Panc1 (cell line): ENCODE data around the gene PAFAH1B1. TPM values are rescaled to one million over a fixed set of nuclear protein-coding genes. Genes with fewer than 3 reads are reported as not detected.

ENCODE experiments used
- ATAC-seq: fragments of 200-7000 bp; cut with Tn5 transposase; 2 replicates; pipeline ENCODE4 v1.9.1; 2020; ENCODE audit warnings: mild to moderate bottlenecking, moderate library complexity
- BruUV-seq: library from RNA; stranded (reverse); fragments of 400-500 nt; replicated peaks from 2 replicates; lab custom pipeline; 2021; lab: Mats Ljungman, UMichigan
- CTCF ChIA-PET: fragments of 300-600 bp; sonication (Branson Sonifier 250); formaldehyde crosslinking; loops from one replicate; lab custom pipeline; 2022; ENCODE audit warnings: antibody characterized with exemption; lab: Charles Lee
- POLR2A ChIA-PET: fragments of 300-600 bp; sonication (Branson Sonifier 250); formaldehyde crosslinking; loops from one replicate; lab custom pipeline; 2022; ENCODE audit warnings: antibody characterized with exemption; lab: Charles Lee
- DNase-seq: peaks from one replicate; pipeline ENCODE4 v3.0.0-alpha.2; 2010; ENCODE audit warnings: low read depth, low spot score
- H3K27ac ChIP-seq: 2 replicates; pipeline ENCODE4 v1.5.1; 2011; ENCODE audit warnings: mild to moderate bottlenecking, low read length, inconsistent platforms
- H3K27me3 ChIP-seq: fragments of 200-500 bp; sonication (Bioruptor generic); 2 replicates; pipeline ENCODE4 v1.6.0; 2014; ENCODE audit warnings: low read length, inconsistent platforms; ENCODE audit not compliant: control insufficient read depth, insufficient read depth
- H3K36me3 ChIP-seq: fragments of 200-500 bp; sonication (Bioruptor generic); 2 replicates; pipeline ENCODE4 v1.5.1; 2014; ENCODE audit warnings: inconsistent platforms, mild to moderate bottlenecking, low read length, moderate library complexity; ENCODE audit not compliant: control insufficient read depth, insufficient read depth
- H3K4me1 ChIP-seq: 2 replicates; pipeline ENCODE4 v1.5.1; 2011; ENCODE audit warnings: inconsistent platforms, mild to moderate bottlenecking, low read length, moderate library complexity; ENCODE audit not compliant: control insufficient read depth, insufficient read depth
- H3K4me3 ChIP-seq, 2 experiments: 2 replicates each; pipeline ENCODE4 v1.5.1; 2011 to 2012; ENCODE audit warnings: low read depth in 2 of 2, low read length in 2 of 2, mild to moderate bottlenecking in 2 of 2, inconsistent platforms in 1 of 2, moderate library complexity in 1 of 2
- H3K9me3 ChIP-seq: fragments of 200-500 bp; sonication (Bioruptor generic); 2 replicates; pipeline ENCODE4 v1.5.1; 2014; ENCODE audit warnings: low read depth, mild to moderate bottlenecking, inconsistent platforms, low read length, moderate library complexity; ENCODE audit not compliant: control insufficient read depth, insufficient read depth
- POLR2AphosphoS5 ChIP-seq: IDR thresholded peaks from 2 replicates; pipeline ENCODE4 v1.6.1; 2012; ENCODE audit warnings: mild to moderate bottlenecking, low read depth, low read length, moderate library complexity
- SIN3A ChIP-seq: IDR thresholded peaks from 2 replicates; pipeline ENCODE4 v1.6.1; 2012; ENCODE audit warnings: low read depth, mild to moderate bottlenecking, low read length, moderate library complexity, borderline replicate concordance; ENCODE audit not compliant: insufficient read depth
- TCF7L2 ChIP-seq: IDR thresholded peaks from 2 replicates; pipeline ENCODE4 v1.6.1; 2011; ENCODE audit warnings: mild to moderate bottlenecking, low read depth, low read length, inconsistent platforms
- in situ Hi-C: cut with HindIII; loops from 2 replicates; pipeline ENCODE4 v1.10.0; 2016; ENCODE audit warnings: low sequenced_read_pairs, low pct_unique_long_range_greater_than_20kb
- intact Hi-C: fragments of 100-400 bp; cut with micrococcal nuclease; formaldehyde crosslinking; loops from one replicate; pipeline ENCODE4 v1.10.0; 2022; ENCODE audit not compliant: unreplicated experiment
- total RNA-seq: library from RNA; stranded (reverse); gene quantifications from one replicate; pipeline ENCODE4 v1.2.1, GENCODE V29; 2021; ENCODE audit not compliant: unreplicated experiment
- TF ChIP-seq, protein P1 (sequence below): fragments of 450-650 bp; IDR thresholded peaks from 2 replicates; pipeline ENCODE4 v1.5.1; 2017; ENCODE audit warnings: mild to moderate bottlenecking
- TF ChIP-seq, protein P2 (sequence below), 2 experiments: IDR thresholded peaks; 2 replicates each; pipeline ENCODE4 v1.6.1; 2011 to 2012; ENCODE audit warnings: low read depth in 2 of 2, control low read depth in 1 of 2, low read length in 1 of 2, mild to moderate bottlenecking in 1 of 2, moderate library complexity in 1 of 2; ENCODE audit not compliant: insufficient read depth in 1 of 2

PAFAH1B1 gene
- total RNA-seq, 1 experiment from 2014 or later, result 120 TPM

GRCh38 chr17:2563543-2563942 is 29.9 kb upstream of the PAFAH1B1 start:
- H3K36me3 ChIP-seq, result no peaks in the 10 kb centered on the region
- in situ Hi-C loops, result no loop called here
- TF ChIP-seq TCF7L2 (no peak), POLR2AphosphoS5 (no peak), SIN3A (no peak)
- TF ChIP-seq, protein P1, sequence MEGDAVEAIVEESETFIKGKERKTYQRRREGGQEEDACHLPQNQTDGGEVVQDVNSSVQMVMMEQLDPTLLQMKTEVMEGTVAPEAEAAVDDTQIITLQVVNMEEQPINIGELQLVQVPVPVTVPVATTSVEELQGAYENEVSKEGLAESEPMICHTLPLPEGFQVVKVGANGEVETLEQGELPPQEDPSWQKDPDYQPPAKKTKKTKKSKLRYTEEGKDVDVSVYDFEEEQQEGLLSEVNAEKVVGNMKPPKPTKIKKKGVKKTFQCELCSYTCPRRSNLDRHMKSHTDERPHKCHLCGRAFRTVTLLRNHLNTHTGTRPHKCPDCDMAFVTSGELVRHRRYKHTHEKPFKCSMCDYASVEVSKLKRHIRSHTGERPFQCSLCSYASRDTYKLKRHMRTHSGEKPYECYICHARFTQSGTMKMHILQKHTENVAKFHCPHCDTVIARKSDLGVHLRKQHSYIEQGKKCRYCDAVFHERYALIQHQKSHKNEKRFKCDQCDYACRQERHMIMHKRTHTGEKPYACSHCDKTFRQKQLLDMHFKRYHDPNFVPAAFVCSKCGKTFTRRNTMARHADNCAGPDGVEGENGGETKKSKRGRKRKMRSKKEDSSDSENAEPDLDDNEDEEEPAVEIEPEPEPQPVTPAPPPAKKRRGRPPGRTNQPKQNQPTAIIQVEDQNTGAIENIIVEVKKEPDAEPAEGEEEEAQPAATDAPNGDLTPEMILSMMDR, result no peak
- TF ChIP-seq, protein P2, sequence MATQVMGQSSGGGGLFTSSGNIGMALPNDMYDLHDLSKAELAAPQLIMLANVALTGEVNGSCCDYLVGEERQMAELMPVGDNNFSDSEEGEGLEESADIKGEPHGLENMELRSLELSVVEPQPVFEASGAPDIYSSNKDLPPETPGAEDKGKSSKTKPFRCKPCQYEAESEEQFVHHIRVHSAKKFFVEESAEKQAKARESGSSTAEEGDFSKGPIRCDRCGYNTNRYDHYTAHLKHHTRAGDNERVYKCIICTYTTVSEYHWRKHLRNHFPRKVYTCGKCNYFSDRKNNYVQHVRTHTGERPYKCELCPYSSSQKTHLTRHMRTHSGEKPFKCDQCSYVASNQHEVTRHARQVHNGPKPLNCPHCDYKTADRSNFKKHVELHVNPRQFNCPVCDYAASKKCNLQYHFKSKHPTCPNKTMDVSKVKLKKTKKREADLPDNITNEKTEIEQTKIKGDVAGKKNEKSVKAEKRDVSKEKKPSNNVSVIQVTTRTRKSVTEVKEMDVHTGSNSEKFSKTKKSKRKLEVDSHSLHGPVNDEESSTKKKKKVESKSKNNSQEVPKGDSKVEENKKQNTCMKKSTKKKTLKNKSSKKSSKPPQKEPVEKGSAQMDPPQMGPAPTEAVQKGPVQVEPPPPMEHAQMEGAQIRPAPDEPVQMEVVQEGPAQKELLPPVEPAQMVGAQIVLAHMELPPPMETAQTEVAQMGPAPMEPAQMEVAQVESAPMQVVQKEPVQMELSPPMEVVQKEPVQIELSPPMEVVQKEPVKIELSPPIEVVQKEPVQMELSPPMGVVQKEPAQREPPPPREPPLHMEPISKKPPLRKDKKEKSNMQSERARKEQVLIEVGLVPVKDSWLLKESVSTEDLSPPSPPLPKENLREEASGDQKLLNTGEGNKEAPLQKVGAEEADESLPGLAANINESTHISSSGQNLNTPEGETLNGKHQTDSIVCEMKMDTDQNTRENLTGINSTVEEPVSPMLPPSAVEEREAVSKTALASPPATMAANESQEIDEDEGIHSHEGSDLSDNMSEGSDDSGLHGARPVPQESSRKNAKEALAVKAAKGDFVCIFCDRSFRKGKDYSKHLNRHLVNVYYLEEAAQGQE (IDR thresholded peaks at IDR 0.05; ENCODE audit: insufficient read depth in 1 of 2, low read depth in 2 of 2, low read length in 1 of 2), result no peak
- ATAC-seq, result no peak
- H3K4me1 ChIP-seq, result no peaks in the 10 kb centered on the region
- ChIA-PET CTCF (no interaction called here), POLR2A (no interaction called here)
- DNase-seq, result no peak
- H3K27ac ChIP-seq, result no peak overlapping the region
- no TSS peak for BruUV-seq
- no peaks in the 10 kb centered on the region for H3K9me3 ChIP-seq
- H3K4me3 ChIP-seq, result no peak overlapping the region
- no peaks in the 10 kb centered on the region for H3K27me3 ChIP-seq
- intact Hi-C loops, result no loop called here

DNA sequence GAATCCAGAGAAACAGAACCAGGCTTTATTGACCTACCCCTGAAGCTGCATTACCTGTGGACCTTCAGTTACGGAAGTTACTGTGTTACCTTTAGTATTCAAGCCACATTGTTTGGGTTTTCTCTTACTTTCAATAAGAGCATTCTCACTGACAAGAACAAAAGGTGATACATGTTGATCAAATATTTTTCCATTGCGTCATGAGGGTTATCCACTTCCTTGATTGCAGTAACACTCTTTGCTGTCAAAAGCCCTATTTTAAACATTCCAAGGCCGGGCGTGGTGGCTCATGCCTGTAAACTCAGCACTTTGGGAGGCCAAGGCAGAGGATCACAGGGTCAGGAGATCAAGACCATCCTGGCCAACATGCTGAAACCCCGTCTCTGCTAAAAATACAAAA is 28.6 kb upstream of the PAFAH1B1 start:
- H3K27me3 ChIP-seq, result no peaks in the 10 kb centered on the region
- no peaks in the 10 kb centered on the region for H3K4me1 ChIP-seq
- H3K4me3 ChIP-seq, result no peak overlapping the region
- intact Hi-C loops (no loop called here), in situ Hi-C loops (no loop called here)
- CTCF ChIA-PET, result no interaction called here
- no peaks in the 10 kb centered on the region for H3K36me3 ChIP-seq
- BruUV-seq, result no TSS peak
- no peak overlapping the region for H3K27ac ChIP-seq
- no peak for TF ChIP-seq POLR2AphosphoS5
- TF ChIP-seq TCF7L2, result no peak
- TF ChIP-seq SIN3A, result no peak
- TF ChIP-seq, protein P2 (IDR thresholded peaks at IDR 0.05; ENCODE audit: insufficient read depth in 1 of 2, low read depth in 2 of 2, low read length in 1 of 2), result no peak
- POLR2A ChIA-PET, result no interaction called here
- no peaks in the 10 kb centered on the region for H3K9me3 ChIP-seq
- ATAC-seq (no peak), DNase-seq (no peak)
